ENCODE results near the gene ORC1. TPM values are rescaled to one million over a fixed set of nuclear protein-coding genes. Genes with fewer than 3 reads are reported as not detected.

Gene ORC1
- polyA plus RNA-seq, 1 donor (not counting 4 experiments of a cell fraction or from before 2014, with no cell fraction given): 5.8 TPM

DNA sequence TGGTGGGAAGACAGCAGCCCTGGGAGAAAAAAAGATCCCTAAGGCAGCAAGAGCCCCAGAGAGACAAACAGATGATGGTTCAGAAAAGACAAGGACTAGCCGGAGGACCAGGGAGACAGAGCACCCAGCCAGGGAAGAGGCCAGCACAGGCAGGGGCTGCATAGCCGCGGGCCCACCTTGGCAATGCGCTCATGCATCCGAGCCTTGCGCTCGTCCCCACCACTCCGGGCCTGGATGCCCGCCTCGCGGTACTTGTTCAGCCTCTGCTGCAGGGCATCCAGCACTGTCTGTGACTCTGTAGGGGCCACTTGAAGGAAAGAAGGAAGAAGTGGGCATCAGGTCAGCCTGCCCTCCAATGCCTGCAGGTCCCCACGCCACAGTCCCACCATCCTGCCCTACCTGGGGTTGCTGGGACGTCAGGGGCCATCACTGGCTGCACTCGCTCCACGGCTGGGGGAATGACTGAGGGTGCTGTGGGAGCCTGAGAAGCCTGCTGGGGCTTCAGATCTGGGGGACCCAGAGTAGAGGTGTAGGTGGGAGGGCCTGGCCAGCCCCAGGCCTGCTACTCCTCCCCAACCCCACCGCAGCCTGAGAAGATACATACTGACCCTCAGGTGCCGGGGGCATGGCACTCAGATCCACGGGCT, 45.2 kb downstream of the ORC1 start:
- Histone ChIP-seq H3K27ac (ENCODE audit: control insufficient read depth, insufficient read depth, low read length) (no peak overlapping the region), H3K9me3 (ENCODE audit: control insufficient read depth, low read depth, low read length) (no peaks in the 10 kb centered on the region), H3K27me3 (ENCODE audit: control insufficient read depth, extremely low read depth, insufficient read depth, low read length) (no peaks in the 10 kb centered on the region), H3K79me2 (ENCODE audit: control insufficient read depth, insufficient read depth, low read length) (peaks cover 5% of the 10 kb centered on the region), H3K9me1 (ENCODE audit: control insufficient read depth, extremely low read depth, insufficient read depth, low read length) (no peaks in the 10 kb centered on the region), H3K4me1 (ENCODE audit: control insufficient read depth, extremely low read depth, insufficient read depth, low read length) (no peaks in the 10 kb centered on the region), H3K4me2 (ENCODE audit: control insufficient read depth, extremely low read depth, insufficient read depth, low read depth, low read length) (no peak overlapping the region), H3K9ac (ENCODE audit: control insufficient read depth, extremely low read depth, insufficient read depth, low read length) (no peak overlapping the region), H2AFZ (ENCODE audit: control insufficient read depth, low read length) (no peak overlapping the region), H4K20me1 (ENCODE audit: control insufficient read depth, extremely low read depth, insufficient read depth, low read length) (no peaks in the 10 kb centered on the region), H3K4me3 (ENCODE audit: control insufficient read depth in 2 of 3, extremely low read depth in 1 of 3, insufficient read depth in 2 of 3, low read depth in 1 of 3, low read length in 3 of 3) (no peak overlapping the region), H3K36me3 (ENCODE audit: control insufficient read depth in 2 of 2, extremely low read depth in 1 of 2, insufficient read depth in 2 of 2, low read length in 2 of 2) (peaks cover 42 to 60% of the 10 kb centered on the region in 2 experiments)
- no peak for TF ChIP-seq EZH2 (IDR thresholded peaks at IDR 0.05; ENCODE audit: low read length)
- TF ChIP-seq, protein P1, sequence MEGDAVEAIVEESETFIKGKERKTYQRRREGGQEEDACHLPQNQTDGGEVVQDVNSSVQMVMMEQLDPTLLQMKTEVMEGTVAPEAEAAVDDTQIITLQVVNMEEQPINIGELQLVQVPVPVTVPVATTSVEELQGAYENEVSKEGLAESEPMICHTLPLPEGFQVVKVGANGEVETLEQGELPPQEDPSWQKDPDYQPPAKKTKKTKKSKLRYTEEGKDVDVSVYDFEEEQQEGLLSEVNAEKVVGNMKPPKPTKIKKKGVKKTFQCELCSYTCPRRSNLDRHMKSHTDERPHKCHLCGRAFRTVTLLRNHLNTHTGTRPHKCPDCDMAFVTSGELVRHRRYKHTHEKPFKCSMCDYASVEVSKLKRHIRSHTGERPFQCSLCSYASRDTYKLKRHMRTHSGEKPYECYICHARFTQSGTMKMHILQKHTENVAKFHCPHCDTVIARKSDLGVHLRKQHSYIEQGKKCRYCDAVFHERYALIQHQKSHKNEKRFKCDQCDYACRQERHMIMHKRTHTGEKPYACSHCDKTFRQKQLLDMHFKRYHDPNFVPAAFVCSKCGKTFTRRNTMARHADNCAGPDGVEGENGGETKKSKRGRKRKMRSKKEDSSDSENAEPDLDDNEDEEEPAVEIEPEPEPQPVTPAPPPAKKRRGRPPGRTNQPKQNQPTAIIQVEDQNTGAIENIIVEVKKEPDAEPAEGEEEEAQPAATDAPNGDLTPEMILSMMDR (optimal IDR thresholded peaks at IDR 0.05 in 1 of 3, IDR thresholded peaks at IDR 0.05 in 1 of 3, conservative IDR thresholded peaks at IDR 0.05 in 1 of 3; ENCODE audit: extremely low read depth in 1 of 3, insufficient read depth in 2 of 3, low read length in 3 of 3): no peak
- FAIRE-seq: no peak
- dilution Hi-C loops (cut with MboI; ENCODE audit: extremely low pct_ligation_motif_present, low sequenced_read_pairs): no loop called here
- no peak for DNase-seq (ENCODE audit: low read depth, low spot score)

DNA sequence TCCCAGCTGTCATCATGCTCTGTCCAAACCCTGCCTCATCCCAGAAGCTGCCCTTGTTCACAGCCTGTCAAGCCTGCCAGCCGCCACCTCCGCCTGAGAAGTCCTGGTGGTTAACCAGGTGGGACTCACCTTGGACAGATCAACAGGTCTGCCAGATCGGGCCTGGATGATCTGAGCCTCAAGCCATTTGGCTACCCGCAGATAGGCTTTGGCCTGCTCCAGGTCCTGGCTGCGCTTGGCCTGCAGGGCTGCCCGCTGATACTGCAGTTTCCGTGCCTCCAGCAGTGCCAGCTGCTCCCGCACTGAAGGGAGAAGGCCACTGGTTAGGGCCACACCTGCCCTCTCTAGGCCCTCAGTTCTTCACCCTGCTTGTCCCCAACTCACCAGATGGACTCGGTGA, 46.8 kb downstream of the ORC1 start:
- no peak overlapping the region for H3K9ac ChIP-seq (ENCODE audit: control insufficient read depth, extremely low read depth, insufficient read depth, low read length)
- no peaks in the 10 kb centered on the region for H3K9me1 ChIP-seq (ENCODE audit: control insufficient read depth, extremely low read depth, insufficient read depth, low read length)
- no peaks in the 10 kb centered on the region for H4K20me1 ChIP-seq (ENCODE audit: control insufficient read depth, extremely low read depth, insufficient read depth, low read length)
- dilution Hi-C loops (cut with MboI; ENCODE audit: extremely low pct_ligation_motif_present, low sequenced_read_pairs): no loop called here
- H3K4me2 ChIP-seq (ENCODE audit: control insufficient read depth, extremely low read depth, insufficient read depth, low read depth, low read length): no peak overlapping the region
- H3K4me1 ChIP-seq (ENCODE audit: control insufficient read depth, extremely low read depth, insufficient read depth, low read length): no peaks in the 10 kb centered on the region
- H2AFZ ChIP-seq (ENCODE audit: control insufficient read depth, low read length): no peak overlapping the region
- H3K36me3 ChIP-seq (ENCODE audit: control insufficient read depth in 2 of 2, extremely low read depth in 1 of 2, insufficient read depth in 2 of 2, low read length in 2 of 2): peaks cover 49 to 66% of the 10 kb centered on the region in 2 experiments
- no peak overlapping the region for H3K27ac ChIP-seq (ENCODE audit: control insufficient read depth, insufficient read depth, low read length)
- no peaks in the 10 kb centered on the region for H3K27me3 ChIP-seq (ENCODE audit: control insufficient read depth, extremely low read depth, insufficient read depth, low read length)
- no peak overlapping the region for H3K4me3 ChIP-seq (ENCODE audit: control insufficient read depth in 2 of 3, extremely low read depth in 1 of 3, insufficient read depth in 2 of 3, low read depth in 1 of 3, low read length in 3 of 3)
- FAIRE-seq: no peak
- DNase-seq (ENCODE audit: low read depth, low spot score): no peak
- no peak for TF ChIP-seq EZH2 (IDR thresholded peaks at IDR 0.05; ENCODE audit: low read length)
- TF ChIP-seq, protein P1 (optimal IDR thresholded peaks at IDR 0.05 in 1 of 3, IDR thresholded peaks at IDR 0.05 in 1 of 3, conservative IDR thresholded peaks at IDR 0.05 in 1 of 3; ENCODE audit: extremely low read depth in 1 of 3, insufficient read depth in 2 of 3, low read length in 3 of 3): no peak
- no peaks in the 10 kb centered on the region for H3K9me3 ChIP-seq (ENCODE audit: control insufficient read depth, low read depth, low read length)
- H3K79me2 ChIP-seq (ENCODE audit: control insufficient read depth, insufficient read depth, low read length): peaks cover 3% of the 10 kb centered on the region

Measured in keratinocyte (primary cell).